Gastrocnemius medialis (tissue), 4 donors: ENCODE results near the gene MROH8. TPM values are rescaled to one million over a fixed set of nuclear protein-coding genes. Genes with fewer than 3 reads are reported as not detected.
A peak's percentile ranks its signal among the peaks of the same experiment; 100 is the strongest.

ENCODE experiments used
- ATAC-seq, 2 donors: fragments of 150-250 bp; one replicate each; pipeline ENCODE4 v1.9.1; 2016
- DNase-seq, 2 donors: peaks; one replicate each; pipeline ENCODE4 v3.0.0-alpha.2; 2019
- H3K27ac ChIP-seq, 4 donors: fragments of 200-600 bp; sonication (generic); 1 replicate in 1 of 4; 2 replicates in 3 of 4; pipeline ENCODE4 v1.5.1; 2016 to 2018; ENCODE audit warnings: mild to moderate bottlenecking in 2 of 4, moderate library complexity in 1 of 4
- H3K27me3 ChIP-seq, 3 donors: fragments of 200-600 bp; sonication (generic) in 2 of 3; 1 replicate in 1 of 3; 2 replicates in 2 of 3; pipeline versions ENCODE4 v1.5.1 to v1.6.0; 2016 to 2019; ENCODE audit warnings: mild to moderate bottlenecking in 1 of 3, moderate library complexity in 1 of 3
- H3K36me3 ChIP-seq, 2 donors: fragments of 200-600 bp; sonication (generic) in 1 of 2; one replicate each; pipeline ENCODE4 v1.5.1; 2017 to 2018
- H3K4me1 ChIP-seq, 2 donors: fragments of 200-600 bp; sonication (generic) in 1 of 2; one replicate each; pipeline ENCODE4 v1.5.1; 2016 to 2017; ENCODE audit warnings: mild to moderate bottlenecking in 2 of 2
- H3K4me3 ChIP-seq, 4 donors: fragments of 200-600 bp; sonication (generic) in 3 of 4; 1 replicate in 1 of 4; 2 replicates in 3 of 4; pipeline ENCODE4 v1.5.1; 2016 to 2019; ENCODE audit warnings: mild to moderate bottlenecking in 2 of 4
- H3K9me3 ChIP-seq, 3 donors: fragments of 200-600 bp; sonication (generic) in 2 of 3; 1 replicate in 1 of 3; 2 replicates in 2 of 3; pipeline ENCODE4 v1.5.1; 2016 to 2019
- POLR2A ChIP-seq, 2 donors: fragments of 450-650 bp; IDR thresholded peaks; one replicate each; pipeline ENCODE4 v1.6.1; 2017; ENCODE audit warnings: antibody characterized with exemption in 2 of 2, mild to moderate bottlenecking in 2 of 2, moderate library complexity in 2 of 2
- in situ Hi-C, 4 donors: fragments of 200-750 bp; cut with MboI; loops; one replicate each; pipeline versions ENCODE4 v1.15.0 to v1.8.0; 2017; ENCODE audit warnings: low sequenced_read_pairs in 4 of 4
- intact Hi-C: fragments of 100-400 bp; cut with DNase I; formaldehyde crosslinking; loops from one replicate; pipeline ENCODE4 v1.15.1; 2023; ENCODE audit warnings: low total_unique reads
- total RNA-seq, 4 donors: library from RNA; depleted of rRNA; stranded (reverse); fragments of >200 nt; gene quantifications; one replicate each; pipeline versions ENCODE4 v1.1.0 to v1.2.3, GENCODE V29; 2016
- TF ChIP-seq, protein P1 (sequence below), 5 experiments: fragments of 450-650 bp in 3 of 5; fragments of 200-600 bp in 2 of 5; sonication (generic) in 2 of 5; IDR thresholded peaks in 4 of 5; conservative IDR thresholded peaks in 1 of 5; 1 replicate in 4 of 5; 2 replicates in 1 of 5; pipeline ENCODE4 v1.5.1; 2016 to 2019; ENCODE audit warnings: antibody characterized with exemption in 5 of 5, mild to moderate bottlenecking in 3 of 5, moderate library complexity in 3 of 5

Gene MROH8
- total RNA-seq, 4 donors from 2014 or later: 1.4 to 4.4 (median 3.0) TPM

GRCh38 chr20:37185686-37186085 is 6.3 kb upstream of the MROH8 start:
- Histone ChIP-seq H3K27me3 (no peaks in the 10 kb centered on the region), H3K4me1 (peaks cover 25 to 26% of the 10 kb centered on the region in 2 donors), H3K4me3 (no peak overlapping the region), H3K36me3 (peaks cover 0 to 30% of the 10 kb centered on the region in 2 donors), H3K9me3 (no peaks in the 10 kb centered on the region), H3K27ac (peak overlapping the region in 1 of 4 donors; percentile 12)
- intact Hi-C loops: no loop called here
- in situ Hi-C loops: loop anchor here in 1 of 4 donors (25.0 kb wide), 1 partner anchor 802 kb away; no protein-coding TSS in a partner anchor
- TF ChIP-seq, protein P1, sequence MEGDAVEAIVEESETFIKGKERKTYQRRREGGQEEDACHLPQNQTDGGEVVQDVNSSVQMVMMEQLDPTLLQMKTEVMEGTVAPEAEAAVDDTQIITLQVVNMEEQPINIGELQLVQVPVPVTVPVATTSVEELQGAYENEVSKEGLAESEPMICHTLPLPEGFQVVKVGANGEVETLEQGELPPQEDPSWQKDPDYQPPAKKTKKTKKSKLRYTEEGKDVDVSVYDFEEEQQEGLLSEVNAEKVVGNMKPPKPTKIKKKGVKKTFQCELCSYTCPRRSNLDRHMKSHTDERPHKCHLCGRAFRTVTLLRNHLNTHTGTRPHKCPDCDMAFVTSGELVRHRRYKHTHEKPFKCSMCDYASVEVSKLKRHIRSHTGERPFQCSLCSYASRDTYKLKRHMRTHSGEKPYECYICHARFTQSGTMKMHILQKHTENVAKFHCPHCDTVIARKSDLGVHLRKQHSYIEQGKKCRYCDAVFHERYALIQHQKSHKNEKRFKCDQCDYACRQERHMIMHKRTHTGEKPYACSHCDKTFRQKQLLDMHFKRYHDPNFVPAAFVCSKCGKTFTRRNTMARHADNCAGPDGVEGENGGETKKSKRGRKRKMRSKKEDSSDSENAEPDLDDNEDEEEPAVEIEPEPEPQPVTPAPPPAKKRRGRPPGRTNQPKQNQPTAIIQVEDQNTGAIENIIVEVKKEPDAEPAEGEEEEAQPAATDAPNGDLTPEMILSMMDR (IDR thresholded peaks at IDR 0.05 in 4 of 5, conservative IDR thresholded peaks at IDR 0.05 in 1 of 5): no peak
- TF ChIP-seq POLR2A (IDR thresholded peaks at IDR 0.05): no peak
- ATAC-seq: no peak
- no peak for DNase-seq

- Histone ChIP-seq H3K4me3 (peak overlapping the region; percentile 69 to 95 (median 84)), H3K36me3 (peaks cover 0 to 10% of the 10 kb centered on the region in 2 donors), H3K27ac (peak overlapping the region; percentile 94 to 98 (median 98)), H3K4me1 (peaks cover 30 to 38% of the 10 kb centered on the region in 2 donors), H3K27me3 (no peaks in the 10 kb centered on the region), H3K9me3 (no peaks in the 10 kb centered on the region)
- intact Hi-C loops (loop anchor here (1.0 to 2.0 kb wide), 2 partner anchors 83 to 347 kb away; partner anchors contain the start of gene BLCAP), in situ Hi-C loops (loop anchor here in 1 of 4 donors (25.0 kb wide), 1 partner anchor 807 kb away; no protein-coding TSS in a partner anchor)
- no peak for TF ChIP-seq POLR2A (IDR thresholded peaks at IDR 0.05)
- TF ChIP-seq, protein P1 (IDR thresholded peaks at IDR 0.05 in 4 of 5, conservative IDR thresholded peaks at IDR 0.05 in 1 of 5): no peak
- peak; percentile 53 to 66 for ATAC-seq
- DNase-seq: peak in 1 of 2 donors; percentile 16
These were observed 556 bp upstream of the MROH8 start for GRCh38 chr20:37179683-37180524.

GRCh38 chr20:37172836-37173235 is 6.5 kb downstream of the MROH8 start:
- no peak for DNase-seq
- H3K36me3 ChIP-seq: peaks cover 0 to 4% of the 10 kb centered on the region in 2 donors
- no peak for ATAC-seq
- no peaks in the 10 kb centered on the region for H3K9me3 ChIP-seq
- H3K27ac ChIP-seq: no peak overlapping the region
- in situ Hi-C loops (no loop called here), intact Hi-C loops (no loop called here)
- no peak overlapping the region for H3K4me3 ChIP-seq
- no peaks in the 10 kb centered on the region for H3K27me3 ChIP-seq
- TF ChIP-seq, protein P1 (IDR thresholded peaks at IDR 0.05 in 4 of 5, conservative IDR thresholded peaks at IDR 0.05 in 1 of 5): no peak
- no peak for TF ChIP-seq POLR2A (IDR thresholded peaks at IDR 0.05)
- H3K4me1 ChIP-seq: peaks cover 6 to 8% of the 10 kb centered on the region in 2 donors

GRCh38 chr20:37166867-37167266 is 12.5 kb downstream of the MROH8 start:
- ATAC-seq: no peak
- in situ Hi-C loops: no loop called here

More at GRCh38 chr20:37166867-37167266, 12.5 kb downstream of the MROH8 start:
- intact Hi-C loops: no loop called here
- H3K36me3 ChIP-seq: peaks cover 0 to 17% of the 10 kb centered on the region in 2 donors
- H3K27me3 ChIP-seq: no peaks in the 10 kb centered on the region
- no peak overlapping the region for H3K27ac ChIP-seq
- DNase-seq: no peak
- TF ChIP-seq, protein P1 (IDR thresholded peaks at IDR 0.05 in 4 of 5, conservative IDR thresholded peaks at IDR 0.05 in 1 of 5): no peak
- TF ChIP-seq POLR2A (IDR thresholded peaks at IDR 0.05): no peak
- H3K9me3 ChIP-seq: no peaks in the 10 kb centered on the region
- no peaks in the 10 kb centered on the region for H3K4me1 ChIP-seq
- no peak overlapping the region for H3K4me3 ChIP-seq
